GM12873 (cell line): ENCODE results near the gene ATG101.

Experiments used
- CTCF ChIP-seq: IDR thresholded peaks from 2 replicates; pipeline ENCODE4 v1.5.1; 2012; ENCODE audit warnings: low read depth, mild to moderate bottlenecking, moderate library complexity, low read length, control low read depth; ENCODE audit not compliant: insufficient read depth; ENCODE audit errors: missing control alignments

Gene ATG101

GRCh38 chr12:52093346-52093745, 23.6 kb downstream of the ATG101 start:
- no peak for TF ChIP-seq CTCF

GRCh38 chr12:52096332-52097044, 26.7 kb downstream of the ATG101 start:
- no peak for TF ChIP-seq CTCF

- TF ChIP-seq CTCF = no peak
These were observed 27.4 kb downstream of the ATG101 start for GRCh38 chr12:52097045-52097666.

GRCh38 chr12:52116222-52117125, 46.7 kb downstream of the ATG101 start:
- peak; percentile 50 for TF ChIP-seq CTCF

- TF ChIP-seq CTCF = peak; percentile 81
These were observed 49.8 kb downstream of the ATG101 start for GRCh38 chr12:52119398-52120254.

DNA sequence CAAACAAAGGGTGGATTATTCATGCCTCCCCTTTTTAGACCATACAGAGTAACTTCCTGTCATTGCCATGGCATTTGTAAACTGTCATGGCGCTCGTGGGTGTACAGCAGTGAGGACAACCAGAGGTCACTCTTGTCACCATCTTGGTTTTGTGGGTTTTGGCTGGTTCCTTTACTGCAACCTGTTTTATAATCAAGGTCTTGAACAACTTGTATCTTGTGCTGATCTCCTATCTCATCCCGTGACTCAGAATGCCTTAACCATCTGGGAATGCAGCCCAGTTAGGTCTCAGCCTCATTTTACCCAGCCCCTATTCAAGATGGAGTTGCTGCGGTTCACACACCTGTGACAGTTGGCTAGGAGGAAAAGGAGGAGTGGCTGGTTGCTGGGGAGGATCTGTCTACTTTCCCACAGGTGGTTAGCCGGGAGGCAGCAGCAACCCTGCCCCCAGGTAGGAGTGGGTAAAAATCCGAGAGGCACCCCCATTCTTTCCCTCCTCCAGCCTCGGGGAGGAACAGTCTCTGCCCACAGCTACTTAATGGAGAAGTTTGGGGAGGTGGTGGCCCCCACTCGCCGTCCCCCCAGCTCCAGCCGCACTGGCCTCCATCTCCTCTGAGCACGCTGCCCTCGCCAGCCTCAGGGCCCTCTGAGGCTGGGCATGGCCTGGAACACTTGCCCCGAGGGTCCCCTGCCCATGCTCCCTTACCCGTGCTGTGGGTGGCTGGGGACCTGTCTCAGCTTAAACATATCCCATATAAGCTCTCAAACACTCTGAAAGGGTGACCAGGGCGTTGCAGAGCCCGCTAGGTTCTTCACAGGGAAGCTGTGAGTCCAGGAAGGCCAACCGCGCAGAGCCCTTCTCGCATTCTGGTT, 51.4 kb downstream of the ATG101 start:
- TF ChIP-seq CTCF = no peak
